NB4 (cell line): ENCODE measurements around the gene PARD3.
"Not testable (repeated sequence)": the region's sequence is repeated elsewhere in the genome, so short reads cannot be mapped to it uniquely, and the experiment has no call there.

Source experiments
- DNase-seq: peaks from one replicate; pipeline ENCODE4 v3.0.0; 2010; ENCODE audit warnings: low read depth
- H3K4me3 ChIP-seq: one replicate; pipeline ENCODE4 v1.5.1; 2011; ENCODE audit warnings: mild to moderate bottlenecking, low read depth, low read length, moderate library complexity
- MYC ChIP-seq: IDR thresholded peaks from 2 replicates; pipeline ENCODE4 v1.6.1; 2011; ENCODE audit warnings: low read depth, low read length
- POLR2A ChIP-seq: IDR thresholded peaks from 2 replicates; pipeline ENCODE4 v1.6.1; 2011; ENCODE audit warnings: mild to moderate bottlenecking; ENCODE audit not compliant: insufficient read length; ENCODE audit errors: extremely low read depth
- TF ChIP-seq, protein P1 (sequence below): IDR thresholded peaks from one replicate; pipeline ENCODE4 v1.5.1; 2012; ENCODE audit warnings: low read depth, low read length
- TF ChIP-seq, protein P2 (sequence below): IDR thresholded peaks from 2 replicates; pipeline ENCODE4 v1.6.1; 2011; ENCODE audit warnings: low read depth, low read length

Gene PARD3

DNA sequence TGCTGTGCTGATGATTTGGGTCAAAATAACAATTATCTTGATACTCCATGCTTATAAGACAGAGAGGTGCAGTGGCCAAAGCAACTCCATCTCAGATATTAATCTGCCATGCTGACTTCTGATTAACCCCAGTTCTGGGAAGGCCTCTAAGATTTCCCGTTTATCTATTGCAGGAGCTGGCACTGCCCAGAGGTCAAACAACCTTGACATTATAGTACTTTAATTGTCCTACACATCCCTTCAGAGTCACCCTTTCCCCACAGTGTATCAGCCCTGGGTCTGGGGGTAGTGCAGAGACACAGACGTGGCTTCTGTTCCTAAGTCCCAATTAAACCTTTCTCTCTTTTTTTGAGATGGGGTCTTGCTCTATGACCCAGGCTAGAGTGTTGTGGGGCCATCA, 63.8 kb downstream of the PARD3 start:
- H3K4me3 ChIP-seq, result no peak overlapping the region
- no peak for DNase-seq
- TF ChIP-seq, protein P1, sequence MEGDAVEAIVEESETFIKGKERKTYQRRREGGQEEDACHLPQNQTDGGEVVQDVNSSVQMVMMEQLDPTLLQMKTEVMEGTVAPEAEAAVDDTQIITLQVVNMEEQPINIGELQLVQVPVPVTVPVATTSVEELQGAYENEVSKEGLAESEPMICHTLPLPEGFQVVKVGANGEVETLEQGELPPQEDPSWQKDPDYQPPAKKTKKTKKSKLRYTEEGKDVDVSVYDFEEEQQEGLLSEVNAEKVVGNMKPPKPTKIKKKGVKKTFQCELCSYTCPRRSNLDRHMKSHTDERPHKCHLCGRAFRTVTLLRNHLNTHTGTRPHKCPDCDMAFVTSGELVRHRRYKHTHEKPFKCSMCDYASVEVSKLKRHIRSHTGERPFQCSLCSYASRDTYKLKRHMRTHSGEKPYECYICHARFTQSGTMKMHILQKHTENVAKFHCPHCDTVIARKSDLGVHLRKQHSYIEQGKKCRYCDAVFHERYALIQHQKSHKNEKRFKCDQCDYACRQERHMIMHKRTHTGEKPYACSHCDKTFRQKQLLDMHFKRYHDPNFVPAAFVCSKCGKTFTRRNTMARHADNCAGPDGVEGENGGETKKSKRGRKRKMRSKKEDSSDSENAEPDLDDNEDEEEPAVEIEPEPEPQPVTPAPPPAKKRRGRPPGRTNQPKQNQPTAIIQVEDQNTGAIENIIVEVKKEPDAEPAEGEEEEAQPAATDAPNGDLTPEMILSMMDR, result no peak
- TF ChIP-seq, protein P2, sequence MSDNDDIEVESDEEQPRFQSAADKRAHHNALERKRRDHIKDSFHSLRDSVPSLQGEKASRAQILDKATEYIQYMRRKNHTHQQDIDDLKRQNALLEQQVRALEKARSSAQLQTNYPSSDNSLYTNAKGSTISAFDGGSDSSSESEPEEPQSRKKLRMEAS, result no peak
- TF ChIP-seq POLR2A (no peak), MYC (no peak)

DNA sequence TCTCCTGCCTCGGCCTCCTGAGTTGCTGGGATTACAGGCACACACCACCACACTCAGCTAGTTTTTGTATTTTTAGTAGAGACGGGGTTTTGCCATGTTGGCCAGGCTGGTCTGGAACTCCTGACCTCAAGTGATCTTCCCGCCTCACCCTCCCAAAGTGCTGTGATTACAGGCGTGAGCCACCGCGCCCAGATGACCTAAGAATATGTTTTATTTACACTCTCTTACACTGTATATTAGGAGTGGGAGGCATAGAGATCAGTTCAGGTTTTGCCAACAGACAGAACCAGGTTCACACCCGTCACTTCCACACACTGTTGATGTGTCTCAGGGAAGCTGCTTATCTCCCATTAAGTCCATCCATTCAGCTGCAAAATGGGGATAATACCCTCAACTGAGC, 64.3 kb downstream of the PARD3 start:
- DNase-seq, result not testable (repeated sequence)

DNA sequence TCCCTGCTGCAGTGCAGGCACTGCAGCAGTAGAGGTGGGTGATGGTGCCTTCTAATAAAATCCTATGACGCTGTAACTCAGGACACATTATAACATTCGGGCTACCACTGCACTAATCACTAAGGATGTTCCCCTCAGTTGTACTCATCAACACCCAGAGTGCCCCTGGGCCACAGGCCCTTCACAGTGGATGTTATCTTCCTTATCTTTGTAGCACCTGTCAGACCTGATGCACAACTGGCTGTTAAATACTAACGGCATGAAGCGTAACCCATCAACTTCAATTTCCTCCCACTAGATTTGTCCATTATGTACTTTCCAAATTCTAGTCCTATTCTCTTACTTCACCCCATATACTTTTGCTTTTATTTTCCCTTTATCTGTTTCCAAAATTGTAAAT, 66.3 kb downstream of the PARD3 start:
- DNase-seq, result no peak
- TF ChIP-seq POLR2A (no peak), MYC (no peak)
- TF ChIP-seq, protein P1, result no peak
- TF ChIP-seq, protein P2, result no peak
- H3K4me3 ChIP-seq, result no peak overlapping the region

More for the DNA sequence above, 64.3 kb downstream of the PARD3 start:
- not testable (repeated sequence) for H3K4me3 ChIP-seq

DNA sequence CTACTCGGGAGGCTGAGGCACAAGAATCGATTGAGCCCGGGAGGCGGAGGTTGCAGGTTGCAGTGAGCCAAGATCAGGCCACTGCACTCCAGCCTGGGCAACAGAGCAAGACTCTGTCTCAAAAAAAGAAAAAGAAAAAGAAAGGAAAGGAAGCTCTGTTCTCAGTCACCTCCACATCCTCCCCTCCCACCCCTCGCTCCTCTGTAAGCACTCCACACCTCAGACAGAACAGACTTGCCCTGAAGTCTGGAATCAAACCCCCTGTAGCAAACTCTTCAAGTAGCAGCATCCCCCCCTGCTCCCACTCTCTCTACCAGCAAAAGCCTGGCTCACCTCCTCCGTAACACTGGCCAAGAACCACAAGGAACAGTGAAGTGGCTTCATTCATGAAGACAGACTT, 66.7 kb downstream of the PARD3 start:
- TF ChIP-seq POLR2A (no peak), MYC (no peak)
- TF ChIP-seq, protein P1, result no peak
- TF ChIP-seq, protein P2, result no peak
- no peak for DNase-seq
- H3K4me3 ChIP-seq, result no peak overlapping the region

DNA sequence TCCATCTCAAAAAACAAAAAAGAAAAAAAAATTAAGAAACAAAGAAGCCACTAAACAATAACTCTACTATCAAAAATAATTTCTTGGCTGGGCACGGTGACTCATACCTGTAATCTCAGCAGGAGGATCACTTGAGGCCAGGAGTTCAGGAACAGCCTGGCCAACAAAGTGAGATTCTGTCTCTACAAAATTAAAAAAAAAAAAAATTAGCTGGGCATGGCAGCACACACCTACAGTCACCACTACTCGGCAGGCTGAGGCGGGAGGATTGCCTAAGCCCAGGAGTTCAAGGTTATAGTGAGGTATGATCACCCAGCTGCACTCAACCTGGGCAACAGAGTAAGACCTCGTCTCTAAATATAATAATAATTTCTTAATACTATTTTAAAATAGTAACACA, 69.0 kb downstream of the PARD3 start:
- H3K4me3 ChIP-seq, result no peak overlapping the region
- TF ChIP-seq, protein P2, result no peak
- no peak for TF ChIP-seq POLR2A
- TF ChIP-seq MYC, result no peak
- TF ChIP-seq, protein P1, result no peak
- DNase-seq, result no peak

DNA sequence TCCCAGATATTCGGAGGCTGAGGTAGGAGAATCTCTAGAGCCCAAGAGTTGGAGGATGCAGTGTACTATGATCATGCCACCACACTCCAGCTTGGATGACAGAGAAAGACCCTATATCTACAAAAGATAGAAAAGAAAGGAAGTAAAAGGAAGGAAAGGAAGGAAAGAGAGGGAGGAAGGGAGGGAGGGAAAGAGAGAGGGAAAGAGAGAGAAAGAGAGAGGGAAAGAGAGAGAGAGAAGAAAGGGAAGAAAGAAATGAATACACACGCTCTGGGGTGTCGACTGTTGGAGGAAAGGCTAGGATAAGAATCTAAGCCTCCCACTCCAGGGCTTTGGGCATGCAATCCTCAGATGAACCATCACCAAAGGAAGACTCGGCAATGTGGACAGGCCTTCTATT, 69.9 kb downstream of the PARD3 start:
- TF ChIP-seq, protein P2, result no peak
- TF ChIP-seq, protein P1, result no peak
- TF ChIP-seq MYC, result no peak
- TF ChIP-seq POLR2A, result no peak

More for the DNA sequence above, 69.9 kb downstream of the PARD3 start:
- no peak overlapping the region for H3K4me3 ChIP-seq
- DNase-seq, result no peak
